DMS79 treated with DMSO at 0.1 percent for 48 hours (cell line): ENCODE data around the gene SPEG.

Experiments used
- DNase-seq: peaks from one replicate; lab custom pipeline; 2025; lab: John Stamatoyannopoulos, UW

Gene SPEG

DNA sequence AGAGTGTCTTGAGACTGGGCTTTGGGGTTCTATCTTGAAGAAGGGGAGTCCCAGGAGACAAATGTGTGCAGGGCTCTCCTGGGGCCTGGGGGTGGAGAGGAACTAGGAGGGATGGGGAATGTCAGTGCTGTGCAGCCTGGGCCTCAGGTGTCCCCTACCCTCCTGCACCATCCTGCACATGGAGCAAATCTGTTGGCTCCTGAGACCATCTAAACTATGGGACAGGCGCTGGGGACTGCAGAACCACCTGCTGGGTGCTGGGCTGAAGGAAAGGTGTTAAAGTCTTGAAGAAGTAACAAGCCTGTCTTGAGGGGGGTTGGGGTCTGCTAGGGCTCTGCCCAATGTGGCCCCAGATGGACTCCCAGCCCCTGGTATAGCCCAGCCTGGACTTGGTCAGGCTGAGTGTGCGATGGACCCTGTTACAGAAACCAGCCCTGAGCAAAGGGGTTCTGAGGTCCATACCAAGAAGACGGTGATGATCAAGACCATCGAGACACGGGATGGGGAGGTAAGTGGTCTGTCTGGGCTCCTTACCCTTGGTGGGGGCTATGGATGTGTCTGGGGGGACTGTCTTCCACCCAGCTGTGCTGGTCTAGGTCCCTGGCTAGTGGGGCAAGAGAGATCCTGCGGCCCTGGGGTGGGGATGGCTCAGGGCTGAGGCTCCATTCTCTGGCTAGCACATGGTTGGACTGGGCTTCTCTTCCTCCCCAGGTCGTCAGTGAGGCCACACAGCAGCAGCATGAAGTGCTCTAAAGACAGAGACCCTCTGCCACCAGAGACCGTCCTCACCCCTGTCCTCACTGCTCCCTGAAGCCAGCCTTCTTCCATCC lies 9.2 kb upstream of the SPEG start:
- no peak for DNase-seq

- no peak for DNase-seq
Measured at GRCh38 chr2:219426068-219426443, 8.6 kb upstream of the SPEG start.

GRCh38 chr2:219426534-219427136 lies 8.0 kb upstream of the SPEG start:
- DNase-seq: no peak

DNA sequence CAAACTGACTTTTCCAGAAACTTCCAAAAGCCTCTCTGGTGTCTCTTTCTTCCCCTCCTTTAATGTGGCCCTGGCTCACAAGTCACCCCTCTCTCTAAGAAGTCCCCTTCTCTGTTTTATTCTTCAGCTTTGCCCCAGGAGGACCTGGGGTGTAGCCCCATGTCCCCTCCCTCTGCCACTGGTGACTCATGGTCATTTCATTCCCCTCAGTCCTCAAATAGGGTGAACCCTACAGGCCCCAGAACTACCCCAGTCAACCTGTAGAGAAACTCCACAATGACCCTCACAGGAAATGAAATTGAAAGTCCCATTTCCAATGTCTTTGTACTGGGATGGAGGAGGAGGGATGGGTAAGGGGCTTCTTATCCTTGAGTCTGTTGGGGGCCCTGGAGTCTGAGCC lies 6.2 kb upstream of the SPEG start:
- no peak for DNase-seq

DNA sequence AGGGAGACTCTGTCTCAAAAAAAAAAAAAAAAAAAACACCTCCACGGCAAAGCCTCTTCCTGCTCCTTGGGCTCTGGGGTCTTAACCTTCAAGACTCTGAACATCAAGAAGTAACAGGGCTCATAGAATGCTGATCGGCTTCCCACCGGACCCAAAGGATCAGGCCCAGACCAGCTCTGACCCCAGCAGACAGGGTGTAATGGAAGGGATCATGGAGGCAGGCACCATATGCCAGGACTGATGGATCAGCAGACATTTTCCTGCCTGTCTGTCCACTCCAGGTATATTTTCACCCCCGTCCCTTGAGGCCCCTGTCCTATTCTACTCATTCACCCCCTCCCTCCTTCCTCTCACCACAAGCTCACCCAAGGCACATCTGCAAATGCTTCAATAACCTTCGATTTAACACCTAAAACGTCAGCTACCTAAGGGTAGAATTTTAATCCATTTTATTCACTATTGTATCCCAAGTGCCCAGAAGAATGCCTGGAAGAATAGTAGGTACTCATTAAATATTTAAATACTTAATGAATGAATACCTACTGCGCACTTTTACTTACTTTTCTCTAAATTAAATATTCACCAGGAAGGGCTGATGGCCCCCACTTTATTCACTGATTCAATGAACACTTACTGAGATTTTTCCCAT lies 4.6 kb upstream of the SPEG start:
- DNase-seq: no peak

DNA sequence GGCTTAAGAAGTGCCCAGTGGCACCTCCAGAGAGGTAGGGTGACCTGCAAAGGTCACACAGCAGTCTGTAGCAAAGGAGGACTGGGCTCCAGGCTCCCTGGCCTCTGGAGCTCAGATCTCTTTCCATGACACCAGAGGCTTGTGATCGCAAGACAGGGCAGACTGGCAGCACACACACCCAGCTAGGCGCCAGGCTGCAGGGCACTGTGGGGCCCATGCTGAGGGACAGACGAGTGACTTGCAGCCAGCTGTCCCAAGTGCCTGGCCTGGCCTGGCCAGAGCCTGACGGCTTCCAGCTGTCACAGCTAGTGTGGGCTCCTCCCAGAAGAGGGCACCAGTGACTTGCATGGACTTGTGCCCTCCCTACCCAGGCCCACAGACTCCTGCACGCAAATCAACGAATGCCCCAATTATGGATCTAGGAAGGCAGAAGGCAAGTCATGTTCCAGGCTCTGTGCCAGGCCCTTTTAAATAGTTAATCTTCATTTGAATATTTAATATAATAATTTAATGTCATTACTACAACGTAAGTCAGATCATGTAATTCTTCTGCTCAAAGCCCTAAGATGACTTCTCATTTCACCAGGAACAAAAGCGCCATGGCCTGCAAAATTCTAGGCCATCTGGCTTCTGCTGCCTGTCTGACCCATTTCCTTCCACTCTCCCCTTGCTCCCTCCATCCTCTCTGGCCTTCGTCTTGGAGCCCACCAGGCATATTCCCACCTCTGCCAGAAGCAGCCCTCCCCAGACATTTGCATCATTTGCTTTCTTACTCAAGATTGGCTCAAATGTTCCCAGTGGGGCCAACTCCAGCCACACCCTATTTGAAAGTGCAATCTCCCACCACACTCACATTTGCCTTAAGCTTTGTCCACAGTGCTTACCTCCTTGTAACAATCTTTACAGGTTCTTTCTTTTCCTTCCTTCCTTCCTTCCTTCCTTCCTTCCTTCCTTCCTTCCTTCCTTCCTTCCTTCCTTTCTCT lies 3.7 kb upstream of the SPEG start:
- no peak for DNase-seq

DNA sequence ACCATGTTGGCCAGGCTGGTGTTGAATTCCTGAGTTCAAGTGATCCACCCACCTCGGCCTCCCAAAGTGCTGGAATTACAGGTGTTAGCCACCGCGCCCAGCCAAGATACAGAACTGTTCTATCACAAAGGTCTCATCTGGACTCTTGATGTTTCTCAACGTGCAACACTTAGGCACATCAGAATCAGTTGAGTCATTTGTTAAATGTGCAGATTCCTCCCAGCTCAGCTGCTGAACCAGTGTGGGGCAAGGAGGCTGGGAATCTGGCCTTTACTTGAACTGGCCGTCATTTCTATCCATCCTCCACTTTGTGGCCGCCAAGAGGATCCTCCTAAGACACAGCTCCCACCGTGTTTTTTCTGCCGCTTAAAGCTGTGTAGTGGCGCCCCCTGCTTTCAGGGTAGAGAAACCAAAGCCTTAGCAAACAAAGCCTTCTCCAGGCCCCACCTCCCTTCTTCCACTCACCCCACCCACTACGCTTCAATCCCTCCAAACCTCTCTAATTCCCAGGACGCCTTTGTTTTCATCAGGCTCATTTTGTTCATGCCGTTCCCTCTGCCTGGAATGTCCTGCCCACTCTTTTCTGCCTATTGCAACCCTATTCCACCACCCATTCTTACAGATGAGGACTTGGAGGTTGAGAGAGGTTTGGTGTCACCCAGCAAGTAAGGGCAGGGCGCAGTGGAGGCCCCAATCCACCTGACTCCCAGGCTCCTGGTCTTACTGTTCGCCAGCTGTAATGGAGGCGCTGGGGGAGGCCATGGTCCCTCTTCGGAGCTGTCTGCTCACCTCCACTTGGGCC lies 776 bp upstream of the SPEG start:
- no peak for DNase-seq

DNA sequence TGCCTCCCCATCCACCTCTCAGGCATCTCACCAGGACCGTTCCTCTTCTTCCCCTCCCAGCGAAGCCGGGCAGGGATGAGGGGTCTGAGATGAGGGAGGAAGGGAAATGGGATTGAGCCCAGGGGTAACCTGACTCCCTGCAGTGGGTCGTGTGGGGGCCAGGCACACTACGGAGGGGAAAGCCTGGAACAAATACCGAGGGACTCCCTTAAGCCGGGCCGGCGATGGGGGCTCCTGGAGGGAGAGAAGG lies 250 bp upstream of the SPEG start:
- DNase-seq: no peak

DNA sequence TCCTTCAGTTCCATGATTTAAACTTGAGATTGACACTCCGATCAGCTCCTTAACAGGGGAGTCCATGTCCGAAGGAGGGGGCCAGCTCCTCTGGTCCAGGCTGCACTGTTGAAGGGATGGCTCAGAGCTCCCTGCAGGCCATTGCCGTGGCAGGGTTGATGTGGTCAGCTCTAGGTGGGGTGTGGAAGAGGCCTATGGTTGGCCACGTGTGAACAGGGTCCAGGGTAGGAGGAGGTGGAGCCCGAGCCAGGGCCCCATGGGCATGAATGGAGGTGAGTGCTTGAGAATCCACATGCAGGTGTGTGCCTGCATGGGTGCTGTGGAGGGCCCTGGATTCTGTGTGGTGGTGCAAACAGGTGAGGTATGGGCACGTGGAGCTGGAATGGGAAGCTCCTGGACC lies 1.1 kb downstream of the SPEG start:
- DNase-seq: no peak

- no peak for DNase-seq
Measured at GRCh38 chr2:219436491-219436890, 1.8 kb downstream of the SPEG start.

GRCh38 chr2:219437141-219437540 lies 2.5 kb downstream of the SPEG start:
- DNase-seq: no peak

DNA sequence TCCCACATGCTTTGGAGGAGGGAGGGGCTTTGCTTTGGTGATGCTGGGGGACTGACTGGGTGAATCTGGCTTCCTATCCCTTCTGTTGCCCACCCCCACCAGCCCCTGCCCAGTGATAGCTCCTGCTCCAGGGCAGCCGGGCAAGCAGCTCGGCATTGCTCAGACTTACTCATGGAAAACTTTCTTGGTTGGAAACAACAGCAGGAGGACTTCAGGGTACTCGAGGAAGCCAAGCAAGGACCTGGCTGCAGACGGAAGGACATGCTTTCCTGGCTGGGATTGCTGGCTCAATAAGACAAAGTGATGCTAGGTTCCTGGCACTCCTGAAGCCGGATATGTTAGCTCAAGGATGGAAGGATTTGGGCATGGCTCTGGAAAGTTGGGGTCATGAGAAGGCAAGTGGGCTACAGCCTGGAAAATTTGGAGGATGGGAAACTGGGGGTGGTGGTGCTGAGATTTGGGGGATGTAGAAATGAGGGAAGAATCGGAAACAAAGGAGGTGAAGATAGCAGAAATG lies 3.1 kb downstream of the SPEG start:
- DNase-seq: no peak

GRCh38 chr2:219438453-219438852 lies 3.8 kb downstream of the SPEG start:
- no peak for DNase-seq

DNA sequence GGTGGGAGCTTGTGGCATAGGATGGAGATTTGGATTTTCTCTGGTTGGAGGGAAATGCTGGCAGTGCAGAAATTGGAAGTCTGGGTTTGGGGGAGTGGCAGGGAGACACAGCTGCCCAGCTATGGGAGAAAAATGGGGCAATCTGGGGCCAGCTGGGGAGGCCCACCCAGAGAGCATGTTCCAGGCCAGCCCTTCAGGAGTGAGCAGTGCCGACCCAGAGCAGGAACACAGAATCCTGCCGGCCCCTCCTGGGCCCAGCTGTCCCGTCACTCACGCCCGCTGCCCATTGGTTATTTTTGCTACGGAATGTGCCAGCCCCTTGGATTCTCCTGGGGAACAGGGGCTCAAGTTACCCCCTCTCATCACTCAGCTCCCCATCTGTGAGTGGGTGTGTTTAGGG lies 4.9 kb downstream of the SPEG start:
- DNase-seq: no peak

DNA sequence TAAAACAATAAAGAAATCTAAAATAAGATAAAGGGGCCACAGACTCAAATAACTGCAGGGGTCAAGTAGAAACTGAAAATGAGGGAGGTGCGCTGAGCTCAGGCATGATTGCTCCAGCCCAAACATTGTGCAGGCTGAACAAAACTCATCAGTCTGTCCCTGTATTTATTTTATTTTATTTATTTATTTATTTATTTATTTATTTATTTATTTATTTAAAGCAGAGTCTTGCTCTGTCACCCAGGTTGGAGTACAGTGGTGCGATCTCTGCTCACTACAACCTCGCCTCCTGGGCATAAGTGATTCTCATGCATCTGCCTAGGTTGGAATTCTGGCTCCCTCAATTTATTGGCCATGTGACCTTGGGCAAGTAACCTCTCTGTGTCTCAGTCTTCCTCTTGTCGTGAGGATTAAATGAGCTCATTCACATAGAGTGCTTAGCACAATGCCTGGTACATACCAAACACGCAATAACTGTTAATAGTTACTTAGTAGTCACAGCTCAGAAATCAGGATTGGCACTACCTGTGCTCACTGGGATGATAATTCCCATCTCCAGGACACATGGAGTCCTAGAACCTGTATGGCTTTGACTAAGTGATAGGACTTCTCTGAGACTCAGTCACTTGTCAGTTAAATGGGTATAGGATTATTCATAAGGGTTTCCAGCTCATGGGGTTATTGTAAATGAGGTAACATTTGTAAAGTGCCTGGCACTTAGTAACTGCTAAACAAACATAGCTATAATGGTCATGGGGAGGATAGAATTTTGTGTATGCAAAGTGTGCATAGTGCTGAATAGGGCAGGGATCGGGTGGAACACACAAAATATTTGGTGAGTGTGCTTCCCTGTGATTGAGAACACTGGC lies 6.0 kb downstream of the SPEG start:
- no peak for DNase-seq

- peak; percentile 14 for DNase-seq
Measured at GRCh38 chr2:219441451-219442255, 7.0 kb downstream of the SPEG start.

GRCh38 chr2:219442256-219443015 lies 7.8 kb downstream of the SPEG start:
- DNase-seq: no peak

GRCh38 chr2:219443016-219443696 lies 8.5 kb downstream of the SPEG start:
- no peak for DNase-seq
